ENCODE results near the gene TULP4.
"Not testable (repeated sequence)": the region's sequence is repeated elsewhere in the genome, so short reads cannot be mapped to it uniquely, and the experiment has no call there.

The TULP4 gene

DNA sequence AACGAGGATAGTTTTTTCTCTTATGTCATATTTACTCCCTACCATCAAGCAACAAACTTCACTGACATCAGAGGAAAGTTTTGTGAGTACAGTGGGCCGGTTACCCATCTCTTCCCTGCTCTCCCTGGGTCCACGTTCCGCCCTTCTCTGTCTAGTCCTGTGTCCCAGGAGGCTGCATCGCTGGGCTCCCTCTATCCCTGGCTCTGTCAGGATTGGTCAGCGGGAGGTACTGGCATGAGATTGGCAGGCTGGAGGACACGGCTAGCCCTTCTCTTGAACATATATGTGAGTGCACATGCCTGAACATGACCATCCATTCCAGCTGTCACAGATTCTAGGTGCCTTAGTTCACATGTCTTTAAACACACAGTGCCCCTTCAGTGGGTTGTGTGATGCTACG lies 217.4 kb downstream of the TULP4 start:
- DNase-seq (ENCODE audit: low read depth in 2 of 2) = no peak

GRCh38 chr6:158531566-158531965 lies 219.3 kb downstream of the TULP4 start:
- DNase-seq (ENCODE audit: low read depth in 2 of 2) = no peak

- no peak for DNase-seq (ENCODE audit: low read depth in 2 of 2)
Observed at GRCh38 chr6:158531970-158532369, 219.7 kb downstream of the TULP4 start.

GRCh38 chr6:158536084-158536890 lies 224.0 kb downstream of the TULP4 start:
- DNase-seq (ENCODE audit: low read depth in 2 of 2) = peak; percentile 39 to 44

DNA sequence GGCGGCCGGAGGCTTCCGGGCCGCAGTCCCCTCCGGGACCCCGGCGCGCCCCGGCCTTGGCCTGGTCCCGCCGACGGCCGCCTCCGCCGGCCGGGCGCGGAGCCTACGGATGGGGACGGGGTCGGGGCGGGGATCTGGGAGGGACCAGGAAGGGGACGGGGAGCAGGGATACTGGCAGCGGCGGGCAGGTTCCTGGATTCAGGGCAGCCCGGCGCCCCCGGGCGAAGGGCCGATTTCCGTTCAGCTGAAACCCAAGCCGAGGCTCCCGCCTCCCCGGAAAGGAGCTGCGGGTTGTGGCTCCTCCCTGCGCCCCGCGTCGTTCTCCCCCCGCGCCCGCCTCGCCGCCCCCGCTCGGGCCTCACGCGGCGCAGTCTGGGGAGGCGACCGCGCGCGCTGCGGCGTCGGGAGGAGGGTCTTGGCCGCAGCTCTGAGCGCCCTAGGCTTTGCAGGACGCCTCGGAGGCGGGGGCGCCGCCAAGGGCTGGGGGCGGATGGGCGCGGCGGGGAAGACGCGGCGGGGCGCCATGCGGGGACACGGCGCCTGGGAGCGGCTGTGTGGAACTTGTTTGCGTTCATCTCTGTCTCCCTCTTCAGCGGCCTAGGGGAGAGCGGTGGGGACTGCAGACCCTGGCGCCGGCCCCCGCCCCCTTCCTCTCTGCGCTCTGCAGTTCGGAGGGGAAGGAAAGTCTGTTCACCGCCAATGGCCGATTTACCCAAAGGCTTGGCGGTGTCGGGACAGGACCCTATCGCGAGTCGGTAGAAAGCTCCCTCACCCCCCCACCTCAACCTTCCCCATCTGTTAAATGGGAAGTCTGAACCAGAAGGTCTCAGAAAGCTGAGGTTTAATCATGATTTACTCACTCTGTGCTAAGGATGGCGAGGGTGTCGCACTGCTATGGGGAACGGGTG lies 224.9 kb downstream of the TULP4 start:
- DNase-seq (ENCODE audit: low read depth in 2 of 2) = no peak

- no peak for DNase-seq (ENCODE audit: low read depth in 2 of 2)
Observed at GRCh38 chr6:158538741-158539140, 226.5 kb downstream of the TULP4 start.

DNA sequence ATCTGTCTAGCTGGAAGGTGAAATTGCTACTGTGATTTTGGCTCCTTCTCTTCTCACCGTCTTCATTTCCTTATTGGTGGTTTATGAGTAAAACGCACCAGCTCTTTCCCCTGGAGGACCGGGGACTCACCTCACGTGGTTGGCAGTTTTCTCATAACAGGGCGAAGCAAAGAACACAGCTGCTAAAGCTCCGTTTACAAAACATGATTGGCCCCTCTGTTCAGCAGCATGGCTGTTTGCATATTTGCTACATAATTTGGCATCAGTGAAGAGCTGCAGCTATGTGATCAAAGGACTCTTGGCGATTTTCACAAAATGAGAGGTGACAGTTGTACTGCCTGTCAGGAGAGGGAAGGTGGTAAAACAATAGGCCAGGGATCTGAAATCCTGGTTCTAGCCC lies 227.1 kb downstream of the TULP4 start:
- no peak for DNase-seq (ENCODE audit: low read depth in 2 of 2)

GRCh38 chr6:158539881-158540280 lies 227.6 kb downstream of the TULP4 start:
- no peak for DNase-seq (ENCODE audit: low read depth in 2 of 2)

GRCh38 chr6:158543606-158544185 lies 231.4 kb downstream of the TULP4 start:
- DNase-seq (ENCODE audit: low read depth in 2 of 2) = no peak

DNA sequence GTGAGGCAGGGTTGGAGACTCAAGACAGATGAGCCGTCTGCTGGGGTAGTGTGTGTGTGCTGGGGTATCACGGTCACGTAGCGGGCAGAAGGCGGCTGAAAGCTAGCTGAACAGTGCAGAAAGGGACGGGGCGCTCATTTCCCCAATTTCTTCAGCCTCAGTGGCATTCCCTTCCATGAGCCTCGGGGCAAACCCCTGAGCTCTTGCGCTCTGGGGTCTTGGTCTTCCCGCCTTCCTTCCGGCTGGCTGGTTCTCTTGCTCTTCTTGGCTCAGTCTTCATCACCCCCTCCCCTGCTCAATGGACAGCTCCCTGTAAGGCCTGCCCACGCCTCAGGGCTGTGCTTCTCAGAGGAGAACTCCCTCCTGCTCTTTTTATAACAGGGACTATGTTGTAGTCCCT lies 232.2 kb downstream of the TULP4 start:
- DNase-seq (ENCODE audit: low read depth in 2 of 2) = no peak

- DNase-seq (ENCODE audit: low read depth in 2 of 2) = no peak
Observed at GRCh38 chr6:158545043-158545966, 233.0 kb downstream of the TULP4 start.

DNA sequence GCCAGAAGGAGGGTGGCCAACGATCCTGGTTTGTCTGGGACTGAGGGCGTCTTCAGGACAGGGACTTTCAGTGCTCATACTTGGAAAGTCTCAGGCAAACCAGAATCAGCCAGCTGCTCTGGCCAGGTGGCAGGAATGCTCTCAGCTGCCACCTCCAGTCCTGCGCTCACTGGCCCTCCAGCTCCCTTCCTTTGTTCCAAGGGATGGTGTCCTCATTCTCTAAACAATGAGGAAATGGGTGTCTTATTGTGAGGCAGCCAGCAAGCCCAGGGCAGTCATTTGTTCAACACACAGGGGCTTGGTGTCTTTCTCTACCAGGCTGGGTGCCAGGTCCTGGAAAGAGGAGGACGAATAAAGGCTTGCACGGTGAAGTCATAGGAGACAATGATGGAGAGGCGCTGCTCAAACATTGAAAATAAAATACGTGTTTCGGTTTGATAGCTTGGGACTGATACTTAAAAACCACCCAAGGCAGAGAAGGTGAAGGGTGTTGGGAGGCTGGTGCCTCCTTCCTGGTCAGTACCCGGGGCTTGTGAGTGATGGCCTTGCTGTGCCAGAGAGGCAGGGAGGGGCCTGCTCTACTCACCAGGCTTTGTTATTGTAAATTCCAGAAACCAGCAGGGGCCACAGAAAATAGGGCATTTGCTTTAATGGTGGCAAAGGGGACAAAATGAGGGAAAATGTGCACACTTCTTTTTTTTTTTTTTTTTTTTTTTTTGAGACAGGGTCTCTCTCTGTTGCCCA lies 236.3 kb downstream of the TULP4 start:
- no peak for DNase-seq (ENCODE audit: low read depth in 2 of 2)

- no peak for DNase-seq (ENCODE audit: low read depth in 2 of 2)
Observed at GRCh38 chr6:158552055-158552795, 240.0 kb downstream of the TULP4 start.

GRCh38 chr6:158552796-158553138 lies 240.5 kb downstream of the TULP4 start:
- no peak for DNase-seq (ENCODE audit: low read depth in 2 of 2)

- DNase-seq (ENCODE audit: low read depth in 2 of 2) = no peak
Observed at GRCh38 chr6:158554611-158555361, 242.5 kb downstream of the TULP4 start.

GRCh38 chr6:158556113-158556512 lies 243.8 kb downstream of the TULP4 start:
- DNase-seq (ENCODE audit: low read depth in 2 of 2) = no peak

- DNase-seq (ENCODE audit: low read depth in 2 of 2) = not testable (repeated sequence)
Observed at GRCh38 chr6:158557110-158557509, 244.8 kb downstream of the TULP4 start.

GRCh38 chr6:158557927-158558326 lies 245.7 kb downstream of the TULP4 start:
- DNase-seq (ENCODE audit: low read depth in 2 of 2) = no peak
